ENCODE results near the gene RAB10.

RAB10 gene

DNA sequence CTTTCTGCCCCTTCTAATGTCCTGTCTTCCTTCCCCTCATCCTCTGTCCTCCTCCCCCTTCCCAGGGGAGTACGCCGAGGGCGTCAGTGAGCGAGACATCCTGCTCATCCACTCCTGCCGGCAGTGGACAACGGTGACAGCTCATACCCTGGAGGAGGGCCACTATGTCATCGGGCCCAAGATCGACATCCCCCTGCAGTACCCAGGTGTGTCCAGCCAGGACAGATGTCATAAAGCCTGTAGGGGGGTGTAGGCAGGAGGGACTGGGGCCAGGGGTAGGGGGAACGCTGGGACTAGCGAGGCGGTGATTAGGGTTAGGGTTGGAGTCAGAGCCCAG, 142.4 kb downstream of the RAB10 start:
- H3K27ac ChIP-seq: no peak overlapping the region
- H3K4me1 ChIP-seq: peaks cover 0 to 34% (median 27%) of the 10 kb centered on the region in 4 donors
- no peaks in the 10 kb centered on the region for H3K36me3 ChIP-seq
- H3K9me3 ChIP-seq: no peaks in the 10 kb centered on the region
- intact Hi-C loops (cut with DNase I; ENCODE audit: low total_unique reads): no loop called here
- DNase-seq: no peak
- H3K4me3 ChIP-seq: no peak overlapping the region
- TF ChIP-seq, protein P1, sequence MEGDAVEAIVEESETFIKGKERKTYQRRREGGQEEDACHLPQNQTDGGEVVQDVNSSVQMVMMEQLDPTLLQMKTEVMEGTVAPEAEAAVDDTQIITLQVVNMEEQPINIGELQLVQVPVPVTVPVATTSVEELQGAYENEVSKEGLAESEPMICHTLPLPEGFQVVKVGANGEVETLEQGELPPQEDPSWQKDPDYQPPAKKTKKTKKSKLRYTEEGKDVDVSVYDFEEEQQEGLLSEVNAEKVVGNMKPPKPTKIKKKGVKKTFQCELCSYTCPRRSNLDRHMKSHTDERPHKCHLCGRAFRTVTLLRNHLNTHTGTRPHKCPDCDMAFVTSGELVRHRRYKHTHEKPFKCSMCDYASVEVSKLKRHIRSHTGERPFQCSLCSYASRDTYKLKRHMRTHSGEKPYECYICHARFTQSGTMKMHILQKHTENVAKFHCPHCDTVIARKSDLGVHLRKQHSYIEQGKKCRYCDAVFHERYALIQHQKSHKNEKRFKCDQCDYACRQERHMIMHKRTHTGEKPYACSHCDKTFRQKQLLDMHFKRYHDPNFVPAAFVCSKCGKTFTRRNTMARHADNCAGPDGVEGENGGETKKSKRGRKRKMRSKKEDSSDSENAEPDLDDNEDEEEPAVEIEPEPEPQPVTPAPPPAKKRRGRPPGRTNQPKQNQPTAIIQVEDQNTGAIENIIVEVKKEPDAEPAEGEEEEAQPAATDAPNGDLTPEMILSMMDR (IDR thresholded peaks at IDR 0.05): no peak
- H3K27me3 ChIP-seq: peaks cover 0 to 77% of the 10 kb centered on the region in 2 donors

DNA sequence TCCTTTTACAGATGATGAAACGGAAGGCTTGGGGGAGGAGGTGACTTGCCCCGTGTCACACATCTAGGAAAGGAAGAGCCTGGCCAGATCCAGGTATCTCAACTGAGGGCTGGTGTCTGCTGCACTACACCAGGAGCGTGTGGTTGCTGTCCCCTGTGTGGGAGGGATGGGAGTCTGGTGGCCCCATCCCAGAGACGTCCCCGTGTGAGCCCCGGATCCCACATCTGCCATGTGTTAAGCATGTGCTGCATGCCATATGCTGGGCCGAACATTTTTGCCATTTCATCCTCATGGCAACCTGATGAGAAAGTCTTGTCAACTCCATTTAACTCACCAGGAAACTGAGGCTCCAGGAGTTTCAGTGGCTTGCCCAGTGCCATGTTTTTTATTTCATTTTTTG, 143.2 kb downstream of the RAB10 start:
- Histone ChIP-seq H3K27me3 (peaks cover 0 to 69% of the 10 kb centered on the region in 2 donors), H3K9me3 (no peaks in the 10 kb centered on the region), H3K36me3 (no peaks in the 10 kb centered on the region), H3K4me1 (peaks cover 0 to 34% (median 27%) of the 10 kb centered on the region in 4 donors), H3K4me3 (no peak overlapping the region), H3K27ac (no peak overlapping the region)
- no peak for DNase-seq
- intact Hi-C loops (cut with DNase I; ENCODE audit: low total_unique reads): no loop called here
- TF ChIP-seq, protein P1 (IDR thresholded peaks at IDR 0.05): no peak

DNA sequence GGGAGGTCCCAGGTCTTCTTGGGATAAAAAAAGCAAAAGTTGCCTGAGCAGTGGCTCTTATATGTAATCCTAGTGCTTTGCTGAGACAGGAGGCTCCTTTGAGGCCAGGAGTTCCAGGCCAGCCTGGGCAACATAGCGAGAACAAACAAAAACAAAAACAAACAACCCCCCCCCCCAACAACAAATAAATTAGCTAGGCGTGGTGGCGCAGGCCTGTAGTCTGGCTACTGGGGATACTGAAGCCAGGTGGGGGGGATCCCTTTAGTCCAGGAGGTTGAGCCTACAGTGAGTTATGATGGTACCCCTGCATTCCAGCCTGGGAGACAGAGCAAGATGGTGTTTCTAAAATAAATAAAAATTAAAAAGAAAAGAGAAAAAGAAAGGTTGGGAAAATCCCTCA, 144.4 kb downstream of the RAB10 start:
- Histone ChIP-seq H3K27ac (no peak overlapping the region), H3K4me3 (peak overlapping the region in 1 of 2 donors; percentile 53), H3K36me3 (no peaks in the 10 kb centered on the region), H3K9me3 (no peaks in the 10 kb centered on the region), H3K4me1 (peaks cover 0 to 25% (median 19%) of the 10 kb centered on the region in 4 donors), H3K27me3 (peaks cover 0 to 61% of the 10 kb centered on the region in 2 donors)
- TF ChIP-seq, protein P1 (IDR thresholded peaks at IDR 0.05): no peak
- no peak for DNase-seq
- intact Hi-C loops (cut with DNase I; ENCODE audit: low total_unique reads): no loop called here

GRCh38 chr2:26178746-26179436, 145.0 kb downstream of the RAB10 start:
- Histone ChIP-seq H3K4me1 (peaks cover 0 to 19% (median 13%) of the 10 kb centered on the region in 4 donors), H3K27ac (no peak overlapping the region), H3K4me3 (peak overlapping the region; percentile 42 to 53), H3K9me3 (no peaks in the 10 kb centered on the region), H3K27me3 (peaks cover 0 to 55% of the 10 kb centered on the region in 2 donors), H3K36me3 (no peaks in the 10 kb centered on the region)
- TF ChIP-seq, protein P1 (IDR thresholded peaks at IDR 0.05): no peak
- intact Hi-C loops (cut with DNase I; ENCODE audit: low total_unique reads): no loop called here
- DNase-seq: no peak

DNA sequence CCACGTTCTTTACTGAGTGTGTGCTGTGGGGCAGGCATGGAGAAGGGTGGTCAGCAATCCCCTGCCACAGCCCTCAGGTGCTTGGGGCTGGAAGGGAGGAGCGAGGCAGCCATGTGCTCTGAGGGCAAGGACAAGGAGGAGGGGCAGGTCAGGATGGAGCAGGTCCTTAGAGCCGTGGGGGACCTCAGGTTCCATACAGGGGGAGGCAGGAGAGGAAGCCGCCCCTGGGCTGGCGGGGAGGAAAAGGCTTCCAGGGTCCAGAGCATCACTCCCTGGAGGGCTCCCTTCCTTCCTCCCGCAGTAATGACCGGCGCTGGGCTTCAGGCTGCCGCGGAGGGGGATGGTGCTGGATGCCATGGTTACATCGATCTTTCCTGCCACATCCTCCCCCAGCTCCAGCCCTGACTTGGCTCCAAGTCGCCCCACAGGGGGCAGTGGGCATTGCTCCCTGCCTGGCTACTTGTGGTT, 145.6 kb downstream of the RAB10 start:
- DNase-seq: no peak
- TF ChIP-seq, protein P1 (IDR thresholded peaks at IDR 0.05): no peak
- Histone ChIP-seq H3K9me3 (no peaks in the 10 kb centered on the region), H3K4me3 (peak overlapping the region; percentile 42 to 53), H3K27ac (no peak overlapping the region), H3K4me1 (peaks cover 0 to 21% (median 14%) of the 10 kb centered on the region in 4 donors), H3K27me3 (peaks cover 0 to 49% of the 10 kb centered on the region in 2 donors), H3K36me3 (no peaks in the 10 kb centered on the region)
- intact Hi-C loops (cut with DNase I; ENCODE audit: low total_unique reads): no loop called here
